HG03521 (cell line): Measurements from ENCODE around the gene PROCA1.
"Not testable (repeated sequence)": the region's sequence is repeated elsewhere in the genome, so short reads cannot be mapped to it uniquely, and the experiment has no call there.

Source experiments
- ATAC-seq: cut with Tn5 transposase; IDR thresholded peaks from one replicate; pipeline ENCODE4 v1.9.1; 2021; ENCODE audit warnings: mild to moderate bottlenecking, moderate library complexity; ENCODE audit not compliant: unreplicated experiment

The PROCA1 gene

GRCh38 chr17:28744104-28744971 lies 32.6 kb upstream of the PROCA1 start:
- ATAC-seq: peak; percentile 10

GRCh38 chr17:28743243-28744103 lies 31.8 kb upstream of the PROCA1 start, which contains the start of gene TRAF4:
Gene TRAF4 (plus strand): TSS chr17:28744011. CDS start chr17:28744113, 102 bp downstream.
- peak; percentile 63 for ATAC-seq

- ATAC-seq: no peak
Observed at GRCh38 chr17:28741358-28742349, 30.0 kb upstream of the PROCA1 start.

- ATAC-seq: no peak
Observed at GRCh38 chr17:28740406-28741357, 29.0 kb upstream of the PROCA1 start.

- no peak for ATAC-seq
Observed at GRCh38 chr17:28738680-28739384, 27.1 kb upstream of the PROCA1 start.

- ATAC-seq: peak; percentile 73
Observed at GRCh38 chr17:28737770-28738679, 26.3 kb upstream of the PROCA1 start.

GRCh38 chr17:28737316-28737715 lies 25.6 kb upstream of the PROCA1 start:
- ATAC-seq: no peak

- ATAC-seq: not testable (repeated sequence)
Observed at GRCh38 chr17:28735913-28736769, 24.5 kb upstream of the PROCA1 start.

GRCh38 chr17:28735242-28735722 lies 23.6 kb upstream of the PROCA1 start:
- ATAC-seq: no peak

- no peak for ATAC-seq
Observed at GRCh38 chr17:28734712-28735241, 23.1 kb upstream of the PROCA1 start.

GRCh38 chr17:28733346-28733745 lies 21.7 kb upstream of the PROCA1 start:
- no peak for ATAC-seq

- ATAC-seq: no peak
Observed at GRCh38 chr17:28729950-28730330, 18.3 kb upstream of the PROCA1 start.

GRCh38 chr17:28728364-28729200 lies 16.9 kb upstream of the PROCA1 start, which contains the start of gene NEK8:
Gene NEK8 (plus strand): TSS chr17:28728788. CDS start chr17:28728814, 26 bp downstream.
- ATAC-seq: peak; percentile 44

- peak; percentile 36 for ATAC-seq
Observed at GRCh38 chr17:28726627-28727491, 15.2 kb upstream of the PROCA1 start.
